ENCODE data around the gene LSG1. TPM values are rescaled to one million over a fixed set of nuclear protein-coding genes. Genes with fewer than 3 reads are reported as not detected.

Gene LSG1
- total RNA-seq, 1 donor from 2014 or later: 23.4 TPM

DNA sequence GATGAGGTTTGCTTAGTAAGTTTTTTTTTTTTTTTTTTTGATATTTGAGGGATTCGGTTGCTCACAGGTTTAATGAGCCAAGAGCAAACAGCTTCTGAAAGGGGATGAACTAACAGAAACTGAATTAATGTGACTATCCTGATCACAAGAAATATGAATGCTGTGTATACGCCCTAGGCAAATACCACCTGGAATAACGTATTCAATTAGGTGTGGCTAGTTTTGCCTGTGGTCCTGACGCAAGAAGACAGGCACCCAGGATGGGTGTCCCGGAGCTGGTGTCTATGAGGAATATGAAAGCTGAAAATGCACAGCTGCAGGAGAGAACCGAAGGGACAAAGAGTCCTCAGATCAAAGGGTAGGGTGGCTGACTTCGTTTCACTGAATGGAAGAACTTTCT is 14.6 kb downstream of the LSG1 start:
- Histone ChIP-seq H3K27ac (replicated peaks) (no peak overlapping the region), H3K4me3 (no peak overlapping the region), H3K9me3 (replicated peaks) (no peaks in the 10 kb centered on the region), H3K4me1 (peaks cover 9% of the 10 kb centered on the region), H3K36me3 (peaks cover 69% of the 10 kb centered on the region), H3K27me3 (ENCODE audit: low read depth) (no peaks in the 10 kb centered on the region)
- intact Hi-C loops (cut with micrococcal nuclease): no loop called here
- TF ChIP-seq, protein P1, sequence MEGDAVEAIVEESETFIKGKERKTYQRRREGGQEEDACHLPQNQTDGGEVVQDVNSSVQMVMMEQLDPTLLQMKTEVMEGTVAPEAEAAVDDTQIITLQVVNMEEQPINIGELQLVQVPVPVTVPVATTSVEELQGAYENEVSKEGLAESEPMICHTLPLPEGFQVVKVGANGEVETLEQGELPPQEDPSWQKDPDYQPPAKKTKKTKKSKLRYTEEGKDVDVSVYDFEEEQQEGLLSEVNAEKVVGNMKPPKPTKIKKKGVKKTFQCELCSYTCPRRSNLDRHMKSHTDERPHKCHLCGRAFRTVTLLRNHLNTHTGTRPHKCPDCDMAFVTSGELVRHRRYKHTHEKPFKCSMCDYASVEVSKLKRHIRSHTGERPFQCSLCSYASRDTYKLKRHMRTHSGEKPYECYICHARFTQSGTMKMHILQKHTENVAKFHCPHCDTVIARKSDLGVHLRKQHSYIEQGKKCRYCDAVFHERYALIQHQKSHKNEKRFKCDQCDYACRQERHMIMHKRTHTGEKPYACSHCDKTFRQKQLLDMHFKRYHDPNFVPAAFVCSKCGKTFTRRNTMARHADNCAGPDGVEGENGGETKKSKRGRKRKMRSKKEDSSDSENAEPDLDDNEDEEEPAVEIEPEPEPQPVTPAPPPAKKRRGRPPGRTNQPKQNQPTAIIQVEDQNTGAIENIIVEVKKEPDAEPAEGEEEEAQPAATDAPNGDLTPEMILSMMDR (IDR thresholded peaks at IDR 0.05; ENCODE audit: borderline replicate concordance): no peak
- DNase-seq: no peak

DNA sequence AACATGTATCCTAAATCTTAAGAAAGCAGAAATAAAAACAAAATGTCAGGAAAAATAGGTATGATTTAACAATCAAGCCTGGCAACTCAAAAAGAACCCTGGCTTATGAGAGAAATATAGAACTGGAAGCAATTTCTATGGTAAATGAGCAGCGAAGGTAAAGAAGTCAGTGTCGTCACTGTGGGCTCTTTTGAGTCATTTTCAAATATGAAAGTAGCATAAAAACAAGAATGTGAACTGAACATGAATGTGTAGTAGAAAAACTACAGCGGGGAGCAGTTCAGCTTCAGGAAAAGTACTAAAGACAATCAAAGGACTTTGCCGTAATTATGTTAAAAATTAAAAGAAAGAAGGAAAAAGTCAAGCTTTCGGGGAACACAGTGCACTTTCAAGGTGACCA is 17.5 kb downstream of the LSG1 start:
- peaks cover 5% of the 10 kb centered on the region for H3K4me1 ChIP-seq
- peaks cover 73% of the 10 kb centered on the region for H3K36me3 ChIP-seq
- TF ChIP-seq, protein P1 (IDR thresholded peaks at IDR 0.05; ENCODE audit: borderline replicate concordance): no peak
- DNase-seq: no peak
- intact Hi-C loops (cut with micrococcal nuclease): no loop called here
- H3K9me3 ChIP-seq (replicated peaks): no peaks in the 10 kb centered on the region
- H3K27me3 ChIP-seq (ENCODE audit: low read depth): no peaks in the 10 kb centered on the region
- no peak overlapping the region for H3K4me3 ChIP-seq
- no peak overlapping the region for H3K27ac ChIP-seq (replicated peaks)

DNA sequence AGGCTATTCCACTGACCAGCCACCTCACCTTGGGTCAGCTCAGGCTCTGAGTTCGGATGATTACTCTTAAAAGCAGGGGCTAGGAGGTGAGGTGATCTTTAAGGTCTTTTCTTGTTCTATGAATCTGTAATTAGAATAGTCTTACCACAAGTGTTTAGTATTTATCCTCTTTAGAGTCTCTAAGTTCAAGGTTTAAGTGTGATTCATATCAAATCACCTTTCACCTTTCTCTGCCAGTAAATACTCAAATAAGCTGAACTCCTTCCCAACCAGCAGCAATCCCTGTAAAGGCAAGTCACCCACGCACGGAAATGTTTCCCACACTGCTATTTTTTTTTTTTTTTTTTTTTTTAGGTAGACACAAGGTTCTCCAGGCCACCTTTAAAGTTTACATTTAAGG is 24.2 kb downstream of the LSG1 start:
- H3K27ac ChIP-seq (replicated peaks): no peak overlapping the region
- no peak for DNase-seq
- no peaks in the 10 kb centered on the region for H3K9me3 ChIP-seq (replicated peaks)
- no peaks in the 10 kb centered on the region for H3K27me3 ChIP-seq (ENCODE audit: low read depth)
- intact Hi-C loops (cut with micrococcal nuclease): no loop called here
- no peaks in the 10 kb centered on the region for H3K4me1 ChIP-seq
- TF ChIP-seq, protein P1 (IDR thresholded peaks at IDR 0.05; ENCODE audit: borderline replicate concordance): no peak
- peaks cover 93% of the 10 kb centered on the region for H3K36me3 ChIP-seq
- no peak overlapping the region for H3K4me3 ChIP-seq

DNA sequence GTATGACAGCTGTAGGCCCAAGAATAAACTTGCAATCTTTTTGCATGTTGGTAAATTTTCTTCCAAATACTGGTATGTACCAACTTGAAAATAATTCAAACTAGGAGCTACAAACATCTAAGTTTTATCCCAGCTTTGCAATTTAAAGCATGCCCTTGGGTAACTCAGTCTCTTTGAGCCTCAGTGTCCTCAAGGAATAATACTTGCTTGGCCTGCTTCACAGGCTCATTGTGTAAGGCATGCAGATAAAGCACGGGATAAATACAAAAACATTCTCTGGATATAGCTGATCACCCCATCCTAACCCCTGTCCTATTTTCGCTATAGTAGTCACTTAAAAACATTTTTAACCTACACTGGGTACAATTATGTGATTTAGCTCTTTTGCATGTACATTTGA is 29.2 kb downstream of the LSG1 start:
- no peaks in the 10 kb centered on the region for H3K27me3 ChIP-seq (ENCODE audit: low read depth)
- TF ChIP-seq, protein P1 (IDR thresholded peaks at IDR 0.05; ENCODE audit: borderline replicate concordance): no peak
- peaks cover 67% of the 10 kb centered on the region for H3K36me3 ChIP-seq
- no peak for DNase-seq
- H3K9me3 ChIP-seq (replicated peaks): no peaks in the 10 kb centered on the region
- no peak overlapping the region for H3K4me3 ChIP-seq
- H3K27ac ChIP-seq (replicated peaks): no peak overlapping the region
- peaks cover 19% of the 10 kb centered on the region for H3K4me1 ChIP-seq
- intact Hi-C loops (cut with micrococcal nuclease): no loop called here

DNA sequence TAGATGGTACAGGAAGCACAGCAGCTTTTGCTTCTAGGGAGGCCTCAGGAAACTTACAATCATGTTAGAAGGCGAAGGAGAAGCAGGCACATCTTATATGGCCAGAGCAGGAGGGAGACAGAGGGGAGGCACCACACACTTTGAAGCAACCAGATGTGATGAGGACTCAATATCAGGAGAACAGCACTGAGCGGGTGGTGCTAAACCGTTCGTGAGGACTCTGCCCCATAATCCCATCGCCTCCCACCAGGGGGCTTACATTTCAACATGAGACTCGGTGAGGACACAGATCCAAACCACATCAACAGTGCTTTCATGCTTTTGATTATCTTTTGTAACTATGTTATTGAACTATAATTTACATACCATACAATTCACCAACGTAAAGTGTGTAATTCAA is 31.2 kb downstream of the LSG1 start:
- no peaks in the 10 kb centered on the region for H3K27me3 ChIP-seq (ENCODE audit: low read depth)
- H3K4me1 ChIP-seq: peaks cover 24% of the 10 kb centered on the region
- intact Hi-C loops (cut with micrococcal nuclease): no loop called here
- no peaks in the 10 kb centered on the region for H3K9me3 ChIP-seq (replicated peaks)
- H3K4me3 ChIP-seq: peak overlapping the region; percentile 31
- H3K27ac ChIP-seq (replicated peaks): peak overlapping the region; percentile 86
- peaks cover 49% of the 10 kb centered on the region for H3K36me3 ChIP-seq
- DNase-seq: no peak
- TF ChIP-seq, protein P1 (IDR thresholded peaks at IDR 0.05; ENCODE audit: borderline replicate concordance): no peak

Measured in left ventricle myocardium inferior (tissue), 1 donor.